SJCRH30 (cell line): Measurements from ENCODE around the gene FBXO7. TPM values are rescaled to one million over a fixed set of nuclear protein-coding genes. Genes with fewer than 3 reads are reported as not detected.
"Not testable (repeated sequence)": the region's sequence is repeated elsewhere in the genome, so short reads cannot be mapped to it uniquely, and the experiment has no call there.

Experiments
- DNase-seq, 2 experiments: peaks; one replicate each; pipeline ENCODE4 v3.0.0-alpha.2; 2015 to 2020
- H3K27ac ChIP-seq: fragments of 250-450 bp; sonication (Bioruptor Pico); 2 replicates; pipeline ENCODE4 v1.5.1; 2020; ENCODE audit warnings: mild to moderate bottlenecking, moderate library complexity
- H3K27me3 ChIP-seq: fragments of 250-450 bp; sonication (Bioruptor Pico); 2 replicates; pipeline ENCODE4 v1.5.1; 2020; ENCODE audit warnings: mild to moderate bottlenecking, moderate library complexity
- H3K36me3 ChIP-seq: fragments of 250-450 bp; sonication (Bioruptor Pico); 2 replicates; pipeline ENCODE4 v1.5.1; 2020; ENCODE audit warnings: mild to moderate bottlenecking, moderate library complexity
- H3K4me1 ChIP-seq: fragments of 250-450 bp; sonication (Bioruptor Pico); 2 replicates; pipeline ENCODE4 v1.5.1; 2020; ENCODE audit warnings: mild to moderate bottlenecking, moderate library complexity
- H3K4me3 ChIP-seq: fragments of 250-450 bp; sonication (Bioruptor Pico); 2 replicates; pipeline ENCODE4 v1.5.1; 2020; ENCODE audit warnings: mild to moderate bottlenecking, moderate library complexity
- H3K9me3 ChIP-seq: fragments of 250-450 bp; sonication (Bioruptor Pico); replicated peaks from 2 replicates; pipeline ENCODE4 v1.5.1; 2020; ENCODE audit warnings: mild to moderate bottlenecking, moderate library complexity
- total RNA-seq: library from RNA; depleted of rRNA; stranded (reverse); fragments of >200 nt; shearing (Covaris generic); gene quantifications from 2 replicates; pipeline ENCODE4 v1.2.3, GENCODE V29; 2014

Gene FBXO7
- total RNA-seq, 1 experiment from 2014 or later = 78.4 TPM

- H3K27ac ChIP-seq = no peak overlapping the region
- peaks cover 14% of the 10 kb centered on the region for H3K4me1 ChIP-seq
- no peaks in the 10 kb centered on the region for H3K27me3 ChIP-seq
- DNase-seq = no peak
- H3K9me3 ChIP-seq = no peaks in the 10 kb centered on the region
- no peaks in the 10 kb centered on the region for H3K36me3 ChIP-seq
- no peak overlapping the region for H3K4me3 ChIP-seq
Observed at GRCh38 chr22:32477596-32477995, 3.0 kb downstream of the FBXO7 start.

- not testable (repeated sequence) for H3K27me3 ChIP-seq, H3K9me3 ChIP-seq, H3K4me3 ChIP-seq, H3K27ac ChIP-seq, DNase-seq, H3K36me3 ChIP-seq
- peaks cover 13% of the 10 kb centered on the region for H3K4me1 ChIP-seq
Observed at GRCh38 chr22:32478552-32478951, 3.9 kb downstream of the FBXO7 start.

GRCh38 chr22:32478994-32479393, 4.4 kb downstream of the FBXO7 start:
- Histone ChIP-seq H3K36me3 (no peaks in the 10 kb centered on the region), H3K4me3 (no peak overlapping the region), H3K27ac (no peak overlapping the region), H3K9me3 (no peaks in the 10 kb centered on the region), H3K27me3 (no peaks in the 10 kb centered on the region), H3K4me1 (peaks cover 10% of the 10 kb centered on the region; the same call in 1 of the 2 replicates)
- DNase-seq = no peak

GRCh38 chr22:32480238-32480637, 5.6 kb downstream of the FBXO7 start:
- no peak for DNase-seq
- no peak overlapping the region for H3K27ac ChIP-seq
- no peaks in the 10 kb centered on the region; the same call in 1 of the 2 replicates for H3K36me3 ChIP-seq
- no peaks in the 10 kb centered on the region for H3K9me3 ChIP-seq
- peaks cover 10% of the 10 kb centered on the region; the same call in 1 of the 2 replicates for H3K4me1 ChIP-seq
- H3K27me3 ChIP-seq = no peaks in the 10 kb centered on the region
- no peak overlapping the region for H3K4me3 ChIP-seq

- peaks cover 19% of the 10 kb centered on the region for H3K36me3 ChIP-seq
- H3K27me3 ChIP-seq = no peaks in the 10 kb centered on the region
- H3K27ac ChIP-seq = no peak overlapping the region
- H3K4me1 ChIP-seq = peaks cover 5% of the 10 kb centered on the region; the same call in 1 of the 2 replicates
- H3K9me3 ChIP-seq = no peaks in the 10 kb centered on the region
- no peak overlapping the region for H3K4me3 ChIP-seq
- DNase-seq = no peak
Observed at GRCh38 chr22:32482708-32483107, 8.1 kb downstream of the FBXO7 start.

- peaks cover 25% of the 10 kb centered on the region for H3K36me3 ChIP-seq
- peaks cover 5% of the 10 kb centered on the region; the same call in 1 of the 2 replicates for H3K4me1 ChIP-seq
- H3K9me3 ChIP-seq = no peaks in the 10 kb centered on the region
- H3K27me3 ChIP-seq = no peaks in the 10 kb centered on the region
- no peak for DNase-seq
- no peak overlapping the region for H3K27ac ChIP-seq
- no peak overlapping the region for H3K4me3 ChIP-seq
Observed at GRCh38 chr22:32486656-32487390, 12.2 kb downstream of the FBXO7 start.

- Histone ChIP-seq H3K36me3 (peaks cover 25% of the 10 kb centered on the region), H3K9me3 (no peaks in the 10 kb centered on the region), H3K4me3 (no peak overlapping the region), H3K27ac (no peak overlapping the region), H3K4me1 (no peaks in the 10 kb centered on the region), H3K27me3 (no peaks in the 10 kb centered on the region)
- DNase-seq = no peak
Observed at GRCh38 chr22:32487461-32487860, 12.8 kb downstream of the FBXO7 start.

GRCh38 chr22:32489377-32489776, 14.8 kb downstream of the FBXO7 start:
- Histone ChIP-seq H3K36me3 (peaks cover 41% of the 10 kb centered on the region), H3K9me3 (no peaks in the 10 kb centered on the region), H3K4me1 (no peaks in the 10 kb centered on the region), H3K27ac (no peak overlapping the region), H3K4me3 (no peak overlapping the region), H3K27me3 (no peaks in the 10 kb centered on the region)
- no peak for DNase-seq

GRCh38 chr22:32490279-32490678, 15.7 kb downstream of the FBXO7 start:
- H3K27ac ChIP-seq = no peak overlapping the region
- DNase-seq = no peak
- no peaks in the 10 kb centered on the region for H3K27me3 ChIP-seq
- H3K9me3 ChIP-seq = no peaks in the 10 kb centered on the region
- no peaks in the 10 kb centered on the region for H3K4me1 ChIP-seq
- peaks cover 49% of the 10 kb centered on the region for H3K36me3 ChIP-seq
- no peak overlapping the region for H3K4me3 ChIP-seq

GRCh38 chr22:32492111-32492510, 17.5 kb downstream of the FBXO7 start:
- Histone ChIP-seq H3K27ac (no peak overlapping the region), H3K36me3 (peaks cover 42% of the 10 kb centered on the region), H3K9me3 (no peaks in the 10 kb centered on the region), H3K4me3 (no peak overlapping the region), H3K27me3 (no peaks in the 10 kb centered on the region), H3K4me1 (no peaks in the 10 kb centered on the region)
- no peak for DNase-seq

- Histone ChIP-seq H3K27me3 (no peaks in the 10 kb centered on the region), H3K4me1 (no peaks in the 10 kb centered on the region), H3K9me3 (no peaks in the 10 kb centered on the region), H3K36me3 (peaks cover 50% of the 10 kb centered on the region), H3K27ac (no peak overlapping the region), H3K4me3 (no peak overlapping the region)
- no peak for DNase-seq
Observed at GRCh38 chr22:32493551-32493950, 18.9 kb downstream of the FBXO7 start.

GRCh38 chr22:32494971-32495370, 20.4 kb downstream of the FBXO7 start:
- Histone ChIP-seq H3K27ac (no peak overlapping the region), H3K4me3 (no peak overlapping the region), H3K4me1 (no peaks in the 10 kb centered on the region), H3K9me3 (no peaks in the 10 kb centered on the region), H3K36me3 (peaks cover 51% of the 10 kb centered on the region), H3K27me3 (no peaks in the 10 kb centered on the region)
- DNase-seq = no peak

- H3K4me3 ChIP-seq = no peak overlapping the region
- no peaks in the 10 kb centered on the region for H3K4me1 ChIP-seq
- no peaks in the 10 kb centered on the region for H3K27me3 ChIP-seq
- DNase-seq = no peak
- H3K27ac ChIP-seq = no peak overlapping the region
- H3K36me3 ChIP-seq = peaks cover 27% of the 10 kb centered on the region
- no peaks in the 10 kb centered on the region for H3K9me3 ChIP-seq
Observed at GRCh38 chr22:32499666-32500065, 25.1 kb downstream of the FBXO7 start.

- H3K9me3 ChIP-seq = no peaks in the 10 kb centered on the region
- DNase-seq = no peak
- no peak overlapping the region for H3K27ac ChIP-seq
- no peaks in the 10 kb centered on the region for H3K4me1 ChIP-seq
- H3K27me3 ChIP-seq = no peaks in the 10 kb centered on the region
- H3K4me3 ChIP-seq = no peak overlapping the region
- H3K36me3 ChIP-seq = peaks cover 15% of the 10 kb centered on the region
Observed at GRCh38 chr22:32501836-32502752, 27.5 kb downstream of the FBXO7 start.

- Histone ChIP-seq H3K27me3 (no peaks in the 10 kb centered on the region), H3K4me3 (no peak overlapping the region), H3K36me3 (no peaks in the 10 kb centered on the region), H3K27ac (no peak overlapping the region), H3K4me1 (no peaks in the 10 kb centered on the region), H3K9me3 (no peaks in the 10 kb centered on the region)
- DNase-seq = no peak
Observed at GRCh38 chr22:32509045-32509444, 34.4 kb downstream of the FBXO7 start.
